ENCODE data around the gene TTC7B. TPM values are rescaled to one million over a fixed set of nuclear protein-coding genes. Genes with fewer than 3 reads are reported as not detected.

TTC7B gene
- total and polyA plus RNA-seq, 3 experiments from 2014 or later: 1.7 to 5.8 (median 5.2) TPM

DNA sequence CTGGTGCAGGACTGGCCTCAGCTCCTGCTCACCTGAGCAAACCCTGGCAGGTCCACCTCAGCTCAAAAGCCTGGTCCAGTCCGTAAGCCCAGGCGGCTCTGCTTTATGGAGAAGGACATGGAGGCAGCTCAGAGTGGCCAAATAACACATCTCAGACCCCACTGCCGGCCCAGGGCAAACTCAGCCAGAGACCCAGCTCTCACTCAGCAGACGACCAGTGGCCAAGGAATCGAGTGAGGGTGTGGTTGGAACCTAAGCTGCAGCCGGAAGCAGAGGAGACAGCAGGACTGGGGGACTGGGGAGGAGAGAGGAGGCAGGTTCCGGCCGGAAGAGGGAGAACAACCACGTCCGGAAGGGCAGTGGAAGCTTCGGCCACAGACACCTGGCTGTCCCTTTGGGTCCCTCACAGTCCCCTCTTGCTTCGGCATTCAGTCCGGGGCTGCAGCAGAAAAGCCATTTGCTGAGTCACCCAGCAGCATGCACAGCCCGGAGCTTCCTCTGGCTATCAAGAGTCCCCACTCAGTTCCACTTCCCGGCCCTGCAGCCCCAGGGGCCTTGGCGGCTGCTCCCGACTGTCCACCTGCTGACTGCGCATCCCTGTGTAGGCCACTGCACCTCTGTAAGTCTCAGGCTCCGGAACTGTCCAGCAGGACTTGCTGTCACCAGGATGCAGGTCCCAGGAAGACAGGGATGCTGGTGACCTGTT lies 315.4 kb downstream of the TTC7B start:
- POLR2A ChIA-PET: no interaction called here
- H3K27me3 ChIP-seq (ENCODE audit: insufficient read depth, low read length, poor library complexity, severe bottlenecking): no peaks in the 10 kb centered on the region
- DNase-seq: no peak
- no peak overlapping the region for H3K4me3 ChIP-seq (ENCODE audit: low read length)
- H3K9me3 ChIP-seq (ENCODE audit: low read length): no peaks in the 10 kb centered on the region
- Mint-ChIP-seq H3K27ac (no peak overlapping the region), H3K4me1 (peaks cover 0 to 9% (median 4%) of the 10 kb centered on the region in 3 donors), H3K9me3 (no peaks in the 10 kb centered on the region), H3K36me3 (no peaks in the 10 kb centered on the region), H3K4me3 (peak overlapping the region in 1 of 7 donors; percentile 30), H3K27me3 (peaks cover 31 to 38% of the 10 kb centered on the region in 2 donors)
- H3K4me1 ChIP-seq (ENCODE audit: insufficient read depth, low read length): peaks cover 5% of the 10 kb centered on the region
- CTCF ChIA-PET: no interaction called here
- no peaks in the 10 kb centered on the region for H3K36me3 ChIP-seq (ENCODE audit: insufficient read depth, low read length)
- H3K27ac ChIP-seq (ENCODE audit: low read depth, low read length): no peak overlapping the region

DNA sequence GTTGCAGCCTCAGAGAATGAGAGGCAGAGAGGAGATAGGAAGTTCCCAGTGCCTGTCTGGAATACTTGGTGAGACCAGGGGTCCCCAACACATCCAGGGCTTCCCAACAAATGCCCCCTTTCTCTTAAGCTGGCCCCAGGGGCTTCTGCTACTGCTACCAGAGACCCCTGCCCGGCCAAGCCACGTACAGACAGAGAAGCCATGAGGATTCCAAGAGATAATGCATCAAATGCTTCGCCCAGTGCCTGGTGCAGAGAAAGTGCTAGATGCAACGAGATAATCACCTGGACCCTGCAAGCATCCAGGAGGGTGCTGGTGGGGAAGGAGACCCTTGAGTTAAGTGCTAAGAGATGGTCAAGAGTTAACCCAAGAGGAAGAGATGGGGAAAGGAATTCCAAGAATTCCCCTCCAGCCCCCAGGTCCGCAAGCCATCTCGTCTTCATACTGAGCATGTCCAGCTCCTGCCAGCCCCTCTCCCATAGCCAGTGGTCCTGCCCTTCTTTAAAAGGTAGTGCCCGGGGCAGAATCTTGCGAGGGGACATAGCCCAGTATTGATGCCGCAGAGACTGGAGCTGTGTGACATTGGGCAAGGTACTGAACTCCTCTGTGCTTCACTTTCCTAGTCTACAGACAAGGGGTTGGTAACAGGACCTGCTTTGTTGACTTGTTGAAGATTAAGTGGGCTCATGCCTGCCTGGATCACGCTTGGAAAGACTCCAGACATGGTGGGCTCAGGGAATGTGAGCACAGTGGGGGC lies 316.1 kb downstream of the TTC7B start:
- no peak for DNase-seq
- Mint-ChIP-seq H3K27ac (peak overlapping the region in 1 of 8 donors; percentile 63), H3K4me1 (peaks cover 0 to 9% (median 4%) of the 10 kb centered on the region in 3 donors), H3K4me3 (no peak overlapping the region), H3K9me3 (no peaks in the 10 kb centered on the region), H3K36me3 (no peaks in the 10 kb centered on the region), H3K27me3 (peaks cover 31 to 38% of the 10 kb centered on the region in 2 donors)
- Histone ChIP-seq H3K4me3 (ENCODE audit: low read length) (no peak overlapping the region), H3K27ac (ENCODE audit: low read depth, low read length) (no peak overlapping the region), H3K27me3 (ENCODE audit: insufficient read depth, low read length, poor library complexity, severe bottlenecking) (no peaks in the 10 kb centered on the region), H3K36me3 (ENCODE audit: insufficient read depth, low read length) (no peaks in the 10 kb centered on the region), H3K9me3 (ENCODE audit: low read length) (no peaks in the 10 kb centered on the region), H3K4me1 (ENCODE audit: insufficient read depth, low read length) (peaks cover 5% of the 10 kb centered on the region)
- POLR2A ChIA-PET: no interaction called here
- CTCF ChIA-PET: no interaction called here

DNA sequence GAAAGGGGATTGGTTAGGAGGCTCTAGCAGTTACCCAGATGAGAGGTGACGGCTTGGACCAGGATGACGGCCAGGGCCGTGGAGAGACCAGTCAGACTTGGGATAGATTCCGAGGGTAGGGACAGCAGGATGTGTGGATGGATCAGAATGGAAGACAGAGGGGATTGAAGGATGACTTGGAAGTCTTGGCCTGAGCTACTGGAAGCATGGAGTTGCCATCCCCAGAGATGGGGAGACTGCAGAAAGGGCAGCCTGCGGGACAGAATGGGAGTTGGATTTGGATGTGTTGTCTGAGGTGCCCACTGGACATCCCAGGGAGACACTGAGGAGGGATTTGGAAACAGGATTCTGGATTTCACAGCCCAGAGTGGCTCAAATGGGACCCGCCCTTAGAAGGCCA lies 317.1 kb downstream of the TTC7B start:
- DNase-seq: no peak
- CTCF ChIA-PET: no interaction called here
- no peaks in the 10 kb centered on the region for H3K9me3 ChIP-seq (ENCODE audit: low read length)
- peaks cover 0 to 9% (median 4%) of the 10 kb centered on the region in 3 donors for H3K4me1 Mint-ChIP-seq
- H3K4me3 ChIP-seq (ENCODE audit: low read length): no peak overlapping the region
- H3K36me3 ChIP-seq (ENCODE audit: insufficient read depth, low read length): no peaks in the 10 kb centered on the region
- no peaks in the 10 kb centered on the region for H3K9me3 Mint-ChIP-seq
- no peaks in the 10 kb centered on the region for H3K27me3 ChIP-seq (ENCODE audit: insufficient read depth, low read length, poor library complexity, severe bottlenecking)
- peaks cover 5% of the 10 kb centered on the region for H3K4me1 ChIP-seq (ENCODE audit: insufficient read depth, low read length)
- no peak overlapping the region for H3K27ac ChIP-seq (ENCODE audit: low read depth, low read length)
- no peaks in the 10 kb centered on the region for H3K36me3 Mint-ChIP-seq
- H3K4me3 Mint-ChIP-seq: no peak overlapping the region
- H3K27me3 Mint-ChIP-seq: peaks cover 35 to 38% of the 10 kb centered on the region in 2 donors
- H3K27ac Mint-ChIP-seq: no peak overlapping the region
- POLR2A ChIA-PET: no interaction called here

DNA sequence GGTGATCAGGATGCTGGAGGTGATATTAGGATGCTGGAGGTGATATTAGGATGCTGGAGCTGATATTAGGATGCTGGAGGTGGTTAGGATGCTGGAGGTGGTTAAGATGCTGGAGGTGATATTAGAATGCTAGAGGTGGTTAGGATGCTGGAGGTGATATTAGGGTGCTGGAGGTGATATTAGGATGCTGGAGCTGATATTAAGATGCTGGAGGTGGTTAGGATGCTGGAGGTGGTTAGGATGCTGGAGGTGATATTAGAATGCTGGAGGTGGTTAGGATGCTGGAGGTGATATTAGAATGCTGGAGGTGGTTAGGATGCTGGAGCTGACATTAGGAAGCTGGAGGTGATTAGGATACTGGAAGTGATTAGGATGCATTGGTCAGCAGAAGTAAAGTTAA lies 318.0 kb downstream of the TTC7B start:
- Mint-ChIP-seq H3K36me3 (no peaks in the 10 kb centered on the region), H3K27me3 (peaks cover 37 to 40% of the 10 kb centered on the region in 2 donors), H3K27ac (peak overlapping the region in 1 of 8 donors; percentile 47), H3K9me3 (no peaks in the 10 kb centered on the region), H3K4me1 (peaks cover 0 to 9% (median 4%) of the 10 kb centered on the region in 3 donors), H3K4me3 (no peak overlapping the region)
- CTCF ChIA-PET: no interaction called here
- no peaks in the 10 kb centered on the region for H3K27me3 ChIP-seq (ENCODE audit: insufficient read depth, low read length, poor library complexity, severe bottlenecking)
- H3K27ac ChIP-seq (ENCODE audit: low read depth, low read length): no peak overlapping the region
- H3K4me1 ChIP-seq (ENCODE audit: insufficient read depth, low read length): peaks cover 5% of the 10 kb centered on the region
- DNase-seq: no peak
- no peaks in the 10 kb centered on the region for H3K36me3 ChIP-seq (ENCODE audit: insufficient read depth, low read length)
- POLR2A ChIA-PET: no interaction called here
- no peak overlapping the region for H3K4me3 ChIP-seq (ENCODE audit: low read length)
- H3K9me3 ChIP-seq (ENCODE audit: low read length): no peaks in the 10 kb centered on the region

DNA sequence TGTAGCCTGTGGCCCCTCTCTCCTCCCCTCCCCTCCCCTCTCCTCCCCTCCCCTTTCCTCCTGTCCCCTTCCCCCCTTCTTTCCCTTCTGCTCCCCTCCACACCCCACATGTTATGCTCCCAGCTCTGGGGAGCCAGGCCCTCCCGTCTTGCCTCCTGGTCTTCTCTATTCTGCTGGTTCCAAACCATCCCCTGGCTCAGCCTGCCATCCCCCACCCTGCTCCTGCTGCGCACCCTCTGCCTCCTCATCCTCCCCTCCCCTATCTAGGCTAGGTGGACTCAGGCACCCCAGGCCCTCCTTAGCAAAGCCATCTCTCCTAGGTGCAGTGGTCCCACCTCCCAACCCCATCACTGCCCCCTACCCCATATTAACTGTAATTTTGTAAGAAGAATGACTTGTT lies 319.9 kb downstream of the TTC7B start:
- H3K4me3 ChIP-seq (ENCODE audit: low read length): no peak overlapping the region
- no peaks in the 10 kb centered on the region for H3K36me3 ChIP-seq (ENCODE audit: insufficient read depth, low read length)
- peaks cover 5% of the 10 kb centered on the region for H3K4me1 ChIP-seq (ENCODE audit: insufficient read depth, low read length)
- ChIA-PET CTCF (no interaction called here), POLR2A (no interaction called here)
- Mint-ChIP-seq H3K9me3 (no peaks in the 10 kb centered on the region), H3K4me1 (peaks cover 0 to 5% (median 4%) of the 10 kb centered on the region in 3 donors), H3K27me3 (peaks cover 28 to 41% of the 10 kb centered on the region in 2 donors), H3K27ac (no peak overlapping the region), H3K4me3 (no peak overlapping the region), H3K36me3 (no peaks in the 10 kb centered on the region)
- no peak overlapping the region for H3K27ac ChIP-seq (ENCODE audit: low read depth, low read length)
- H3K9me3 ChIP-seq (ENCODE audit: low read length): no peaks in the 10 kb centered on the region
- no peak for DNase-seq
- H3K27me3 ChIP-seq (ENCODE audit: insufficient read depth, low read length, poor library complexity, severe bottlenecking): no peaks in the 10 kb centered on the region

DNA sequence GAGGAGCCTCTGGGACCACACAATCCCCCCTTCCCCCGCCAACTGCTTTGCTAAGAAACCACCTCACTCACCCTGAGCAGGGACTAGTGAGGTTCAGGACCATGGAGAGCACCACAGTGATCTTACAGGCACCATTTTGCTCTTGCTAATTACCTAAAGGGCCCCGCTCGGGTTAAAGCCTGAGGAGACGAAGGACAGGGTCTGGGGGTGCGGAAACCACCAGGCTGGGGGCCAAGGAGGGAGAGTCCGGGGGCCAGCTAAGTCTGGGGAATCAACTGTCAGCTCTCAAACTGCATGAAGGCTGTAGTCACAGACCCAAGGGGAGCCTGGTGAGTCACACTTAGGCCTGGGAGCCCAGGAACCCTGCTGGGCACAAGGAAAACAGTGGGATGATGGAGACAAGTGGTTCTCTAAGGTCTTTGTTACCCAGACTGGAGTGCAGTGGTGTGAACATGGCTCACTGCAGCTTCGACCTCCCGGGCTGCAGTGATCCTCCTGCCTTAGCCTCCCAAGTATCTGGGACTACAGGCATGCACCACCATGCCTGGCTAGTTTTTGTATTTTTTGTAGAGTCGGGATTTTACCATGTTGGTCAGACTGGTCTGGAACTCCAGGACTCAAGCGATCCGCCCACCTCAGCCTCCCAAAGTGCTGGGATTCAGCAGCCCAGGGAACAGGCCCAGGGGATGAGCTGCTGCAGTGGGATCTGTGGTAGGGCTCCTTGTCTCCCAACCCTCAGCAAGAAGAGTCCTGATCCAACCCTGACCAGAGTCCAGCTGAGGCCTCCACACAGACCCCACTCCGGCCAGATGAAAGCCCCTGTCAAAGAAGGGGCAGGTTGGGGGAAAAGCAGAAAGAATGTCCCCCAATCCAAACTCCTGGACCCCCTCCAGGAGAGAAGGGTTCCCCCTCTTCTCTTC lies 320.6 kb downstream of the TTC7B start:
- POLR2A ChIA-PET: no interaction called here
- CTCF ChIA-PET: no interaction called here
- no peaks in the 10 kb centered on the region for H3K9me3 ChIP-seq (ENCODE audit: low read length)

DNA sequence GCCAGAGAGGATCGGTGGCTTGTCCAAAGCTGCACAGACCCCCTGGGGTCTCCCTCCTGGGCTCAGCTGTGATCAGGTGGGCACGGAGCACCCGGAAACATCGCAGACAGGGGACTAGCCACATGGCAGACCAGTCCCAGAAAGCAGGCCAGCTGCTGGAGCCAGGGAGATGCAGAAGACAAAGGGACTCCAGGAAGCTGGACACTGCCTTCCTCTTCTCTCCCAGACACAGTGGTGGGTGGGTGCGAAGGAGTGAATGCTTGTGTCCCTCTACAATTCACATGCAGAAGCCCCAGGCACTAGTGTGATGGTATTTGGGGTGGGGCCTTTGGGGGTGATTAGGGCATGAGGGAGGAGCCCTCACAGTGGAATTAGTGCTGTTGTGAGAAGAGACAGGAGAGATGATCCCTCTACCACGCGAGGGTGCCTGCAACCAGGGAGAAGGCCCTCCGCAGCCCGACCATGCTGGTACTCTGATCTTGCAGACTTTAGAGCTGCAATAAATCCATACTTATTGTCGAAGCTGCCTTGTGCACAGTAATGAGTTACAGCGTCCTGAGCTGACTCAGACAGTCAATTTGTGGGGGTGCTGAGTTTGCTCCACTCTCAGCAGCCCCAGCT lies 324.2 kb downstream of the TTC7B start:
- no peak overlapping the region for H3K27ac Mint-ChIP-seq
- POLR2A ChIA-PET: no interaction called here

More for the DNA sequence above, 320.6 kb downstream of the TTC7B start:
- Histone ChIP-seq H3K4me1 (ENCODE audit: insufficient read depth, low read length) (peaks cover 3% of the 10 kb centered on the region), H3K4me3 (ENCODE audit: low read length) (no peak overlapping the region), H3K36me3 (ENCODE audit: insufficient read depth, low read length) (no peaks in the 10 kb centered on the region), H3K27me3 (ENCODE audit: insufficient read depth, low read length, poor library complexity, severe bottlenecking) (no peaks in the 10 kb centered on the region), H3K27ac (ENCODE audit: low read depth, low read length) (no peak overlapping the region)
- H3K4me3 Mint-ChIP-seq: no peak overlapping the region
- peaks cover 23 to 35% of the 10 kb centered on the region in 2 donors for H3K27me3 Mint-ChIP-seq
- H3K4me1 Mint-ChIP-seq: peaks cover 0 to 3% (median 3%) of the 10 kb centered on the region in 3 donors
- no peak overlapping the region for H3K27ac Mint-ChIP-seq
- no peaks in the 10 kb centered on the region for H3K36me3 Mint-ChIP-seq
- H3K9me3 Mint-ChIP-seq: peaks cover 0 to 2% (median 0%) of the 10 kb centered on the region in 5 donors
- peak; percentile 10 to 57 (median 27) for DNase-seq

More for the DNA sequence above, 324.2 kb downstream of the TTC7B start:
- Histone ChIP-seq H3K27ac (ENCODE audit: low read depth, low read length) (no peak overlapping the region), H3K36me3 (ENCODE audit: insufficient read depth, low read length) (no peaks in the 10 kb centered on the region), H3K27me3 (ENCODE audit: insufficient read depth, low read length, poor library complexity, severe bottlenecking) (no peaks in the 10 kb centered on the region), H3K4me3 (ENCODE audit: low read length) (no peak overlapping the region), H3K9me3 (ENCODE audit: low read length) (no peaks in the 10 kb centered on the region), H3K4me1 (ENCODE audit: insufficient read depth, low read length) (no peaks in the 10 kb centered on the region)
- H3K4me1 Mint-ChIP-seq: no peaks in the 10 kb centered on the region
- no peak overlapping the region for H3K4me3 Mint-ChIP-seq
- peaks cover 0 to 2% (median 0%) of the 10 kb centered on the region in 5 donors for H3K9me3 Mint-ChIP-seq
- peaks cover 8 to 15% of the 10 kb centered on the region in 2 donors for H3K27me3 Mint-ChIP-seq
- no peak for DNase-seq
- CTCF ChIA-PET: interaction anchor here (0.8 kb wide), 1 partner anchor 28 kb away, joined by 3 read pairs; no protein-coding TSS in a partner anchor
- H3K36me3 Mint-ChIP-seq: no peaks in the 10 kb centered on the region
